ENCODE data around the gene DOCK4.

DOCK4 gene

DNA sequence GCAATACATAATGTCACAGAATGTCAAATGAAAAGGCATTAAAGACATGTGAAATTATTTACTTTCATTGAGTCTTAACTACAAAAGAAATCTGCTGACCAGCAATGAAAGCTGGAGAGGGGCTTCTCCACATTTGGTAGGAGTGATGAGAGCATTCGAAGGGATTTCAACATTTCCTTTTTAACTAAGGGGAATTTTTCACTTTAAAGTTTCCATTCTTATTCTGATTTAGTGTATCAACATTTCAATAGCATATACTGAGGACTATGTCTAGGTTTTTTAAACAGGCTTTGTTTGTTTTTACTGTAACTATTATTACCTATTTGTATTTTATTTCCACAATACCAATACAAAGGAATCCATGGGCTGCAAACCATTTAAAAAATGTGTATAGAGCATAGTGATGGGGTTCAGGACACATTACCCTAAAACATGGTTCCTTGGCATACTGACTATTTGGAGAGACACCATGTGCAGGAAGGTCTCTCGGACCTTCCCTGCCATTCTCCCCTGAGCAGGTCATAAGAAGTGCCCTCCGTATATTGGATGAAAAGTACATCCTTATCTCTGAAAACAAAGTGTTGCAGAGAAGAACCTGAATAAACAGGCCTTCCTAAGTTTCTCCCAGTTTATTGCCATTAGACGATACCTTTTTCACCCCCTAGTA lies 278.7 kb downstream of the DOCK4 start:
- H3K27me3 ChIP-seq (ENCODE audit: insufficient read depth, low read length, poor library complexity, severe bottlenecking): no peaks in the 10 kb centered on the region
- H3K4me1 ChIP-seq (ENCODE audit: insufficient read depth, low read length, poor library complexity, severe bottlenecking): no peaks in the 10 kb centered on the region
- H3K4me3 ChIP-seq (ENCODE audit: low read length, poor library complexity, severe bottlenecking): no peak overlapping the region
- H3K9me3 ChIP-seq (ENCODE audit: insufficient read depth, low read depth, low read length): no peaks in the 10 kb centered on the region
- H2AFZ ChIP-seq (ENCODE audit: low read length): no peak overlapping the region
- no peaks in the 10 kb centered on the region for H4K20me1 ChIP-seq (ENCODE audit: insufficient read depth, low read length, poor library complexity, severe bottlenecking)
- H3K4me2 ChIP-seq (ENCODE audit: low read depth, low read length, poor library complexity, severe bottlenecking): no peak overlapping the region
- no peaks in the 10 kb centered on the region for H3K36me3 ChIP-seq (ENCODE audit: insufficient read depth, low read length)
- H3K9ac ChIP-seq (ENCODE audit: low read depth, low read length, poor library complexity, severe bottlenecking): no peak overlapping the region
- TF ChIP-seq, protein P1, sequence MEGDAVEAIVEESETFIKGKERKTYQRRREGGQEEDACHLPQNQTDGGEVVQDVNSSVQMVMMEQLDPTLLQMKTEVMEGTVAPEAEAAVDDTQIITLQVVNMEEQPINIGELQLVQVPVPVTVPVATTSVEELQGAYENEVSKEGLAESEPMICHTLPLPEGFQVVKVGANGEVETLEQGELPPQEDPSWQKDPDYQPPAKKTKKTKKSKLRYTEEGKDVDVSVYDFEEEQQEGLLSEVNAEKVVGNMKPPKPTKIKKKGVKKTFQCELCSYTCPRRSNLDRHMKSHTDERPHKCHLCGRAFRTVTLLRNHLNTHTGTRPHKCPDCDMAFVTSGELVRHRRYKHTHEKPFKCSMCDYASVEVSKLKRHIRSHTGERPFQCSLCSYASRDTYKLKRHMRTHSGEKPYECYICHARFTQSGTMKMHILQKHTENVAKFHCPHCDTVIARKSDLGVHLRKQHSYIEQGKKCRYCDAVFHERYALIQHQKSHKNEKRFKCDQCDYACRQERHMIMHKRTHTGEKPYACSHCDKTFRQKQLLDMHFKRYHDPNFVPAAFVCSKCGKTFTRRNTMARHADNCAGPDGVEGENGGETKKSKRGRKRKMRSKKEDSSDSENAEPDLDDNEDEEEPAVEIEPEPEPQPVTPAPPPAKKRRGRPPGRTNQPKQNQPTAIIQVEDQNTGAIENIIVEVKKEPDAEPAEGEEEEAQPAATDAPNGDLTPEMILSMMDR (conservative IDR thresholded peaks at IDR 0.05; ENCODE audit: low read length): no peak
- TF ChIP-seq EZH2phosphoT487 (IDR thresholded peaks at IDR 0.05; ENCODE audit: borderline replicate concordance): no peak
- H3K9me2 ChIP-seq (replicated peaks; ENCODE audit: low read depth, low read length): no peaks in the 10 kb centered on the region
- H3F3A ChIP-seq (ENCODE audit: low read depth): no peaks in the 10 kb centered on the region
- H3K79me2 ChIP-seq (ENCODE audit: insufficient read depth, low read length): no peaks in the 10 kb centered on the region

DNA sequence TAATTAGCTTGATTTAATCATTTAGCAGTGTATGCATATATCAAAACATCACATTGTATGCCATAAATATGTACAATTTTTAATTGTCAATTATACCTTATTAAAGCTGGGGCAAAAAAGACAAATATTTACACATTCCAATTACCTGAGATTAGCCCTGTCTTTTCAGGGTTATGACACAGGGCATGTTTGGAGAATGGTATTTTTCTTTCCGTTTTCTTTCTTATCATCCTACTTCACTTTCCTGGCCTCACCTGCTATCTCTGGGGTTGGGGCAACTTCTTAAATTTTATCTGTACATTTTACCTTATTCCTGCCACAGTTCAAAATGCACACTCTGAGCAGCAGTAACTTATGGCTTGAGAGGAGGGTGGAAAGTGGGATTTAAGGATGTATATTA lies 285.9 kb downstream of the DOCK4 start:
- H3K4me1 ChIP-seq (ENCODE audit: insufficient read depth, low read length, poor library complexity, severe bottlenecking): peaks cover 8% of the 10 kb centered on the region
- H3K36me3 ChIP-seq (ENCODE audit: insufficient read depth, low read length): no peaks in the 10 kb centered on the region
- no peaks in the 10 kb centered on the region for H3K9me3 ChIP-seq (ENCODE audit: insufficient read depth, low read depth, low read length)
- H3F3A ChIP-seq (ENCODE audit: low read depth): no peaks in the 10 kb centered on the region
- H4K20me1 ChIP-seq (ENCODE audit: insufficient read depth, low read length, poor library complexity, severe bottlenecking): no peaks in the 10 kb centered on the region
- no peak overlapping the region for H2AFZ ChIP-seq (ENCODE audit: low read length)
- no peaks in the 10 kb centered on the region for H3K27me3 ChIP-seq (ENCODE audit: insufficient read depth, low read length, poor library complexity, severe bottlenecking)
- TF ChIP-seq, protein P1 (conservative IDR thresholded peaks at IDR 0.05; ENCODE audit: low read length): no peak
- TF ChIP-seq EZH2phosphoT487 (IDR thresholded peaks at IDR 0.05; ENCODE audit: borderline replicate concordance): no peak
- H3K9ac ChIP-seq (ENCODE audit: low read depth, low read length, poor library complexity, severe bottlenecking): no peak overlapping the region
- no peaks in the 10 kb centered on the region for H3K79me2 ChIP-seq (ENCODE audit: insufficient read depth, low read length)
- H3K4me2 ChIP-seq (ENCODE audit: low read depth, low read length, poor library complexity, severe bottlenecking): no peak overlapping the region
- H3K4me3 ChIP-seq (ENCODE audit: low read length, poor library complexity, severe bottlenecking): no peak overlapping the region
- H3K9me2 ChIP-seq (replicated peaks; ENCODE audit: low read depth, low read length): no peaks in the 10 kb centered on the region

DNA sequence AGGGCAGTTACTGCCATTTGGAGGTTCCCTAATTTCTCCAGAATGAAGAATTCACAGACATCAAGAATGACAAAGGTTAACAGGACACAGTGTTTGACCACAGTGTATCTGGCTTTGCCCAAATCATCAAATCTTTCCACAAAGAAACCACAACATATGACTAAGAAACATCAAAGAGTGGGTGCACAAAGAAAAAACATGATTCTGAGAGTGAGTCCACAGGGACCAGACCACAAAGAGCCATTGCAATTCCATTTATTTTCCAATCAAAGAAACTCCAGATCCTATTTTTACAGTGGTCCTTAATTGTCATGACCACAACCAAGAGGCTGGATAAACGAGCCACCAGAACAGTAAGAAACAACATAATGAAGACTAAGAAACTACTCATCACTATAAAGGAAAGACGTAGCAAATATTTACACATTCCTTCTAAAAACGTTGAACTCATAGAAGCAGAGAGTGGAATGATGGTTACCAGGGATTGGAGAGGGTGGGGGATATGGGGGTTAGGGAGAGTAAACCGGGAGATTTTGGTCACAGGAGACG lies 286.5 kb downstream of the DOCK4 start:
- no peak overlapping the region for H2AFZ ChIP-seq (ENCODE audit: low read length)
- H3K4me1 ChIP-seq (ENCODE audit: insufficient read depth, low read length, poor library complexity, severe bottlenecking): peaks cover 8% of the 10 kb centered on the region
- H3F3A ChIP-seq (ENCODE audit: low read depth): no peaks in the 10 kb centered on the region
- TF ChIP-seq EZH2phosphoT487 (IDR thresholded peaks at IDR 0.05; ENCODE audit: borderline replicate concordance): no peak
- TF ChIP-seq, protein P1 (conservative IDR thresholded peaks at IDR 0.05; ENCODE audit: low read length): no peak
- no peak overlapping the region for H3K4me3 ChIP-seq (ENCODE audit: low read length, poor library complexity, severe bottlenecking)
- no peak overlapping the region for H3K9ac ChIP-seq (ENCODE audit: low read depth, low read length, poor library complexity, severe bottlenecking)
- no peaks in the 10 kb centered on the region for H3K79me2 ChIP-seq (ENCODE audit: insufficient read depth, low read length)
- H3K9me3 ChIP-seq (ENCODE audit: insufficient read depth, low read depth, low read length): no peaks in the 10 kb centered on the region
- no peaks in the 10 kb centered on the region for H3K27me3 ChIP-seq (ENCODE audit: insufficient read depth, low read length, poor library complexity, severe bottlenecking)
- no peaks in the 10 kb centered on the region for H3K36me3 ChIP-seq (ENCODE audit: insufficient read depth, low read length)
- no peaks in the 10 kb centered on the region for H3K9me2 ChIP-seq (replicated peaks; ENCODE audit: low read depth, low read length)
- H3K4me2 ChIP-seq (ENCODE audit: low read depth, low read length, poor library complexity, severe bottlenecking): no peak overlapping the region
- H4K20me1 ChIP-seq (ENCODE audit: insufficient read depth, low read length, poor library complexity, severe bottlenecking): no peaks in the 10 kb centered on the region
